Activated naive CD8-positive, alpha-beta T cell (primary cell): Measurements from ENCODE around the gene KRT81.

Source experiments
- H3K27ac Mint-ChIP-seq: one replicate; pipeline ENCODE4 v1.8.0; 2021; ENCODE audit warnings: mixed read lengths
- H3K27me3 Mint-ChIP-seq: one replicate; pipeline ENCODE4 v1.8.0; 2021; ENCODE audit warnings: mixed read lengths
- H3K36me3 Mint-ChIP-seq: one replicate; pipeline ENCODE4 v1.8.0; 2021; ENCODE audit warnings: mixed read lengths
- H3K4me1 Mint-ChIP-seq: one replicate; pipeline ENCODE4 v1.8.0; 2021; ENCODE audit warnings: low read depth, mixed read lengths
- H3K4me3 Mint-ChIP-seq: one replicate; pipeline ENCODE4 v1.8.0; 2021; ENCODE audit warnings: mild to moderate bottlenecking, mixed read lengths
- H3K9me3 Mint-ChIP-seq: one replicate; pipeline ENCODE4 v1.8.0; 2021; ENCODE audit warnings: low read depth, mixed read lengths

KRT81 gene

DNA sequence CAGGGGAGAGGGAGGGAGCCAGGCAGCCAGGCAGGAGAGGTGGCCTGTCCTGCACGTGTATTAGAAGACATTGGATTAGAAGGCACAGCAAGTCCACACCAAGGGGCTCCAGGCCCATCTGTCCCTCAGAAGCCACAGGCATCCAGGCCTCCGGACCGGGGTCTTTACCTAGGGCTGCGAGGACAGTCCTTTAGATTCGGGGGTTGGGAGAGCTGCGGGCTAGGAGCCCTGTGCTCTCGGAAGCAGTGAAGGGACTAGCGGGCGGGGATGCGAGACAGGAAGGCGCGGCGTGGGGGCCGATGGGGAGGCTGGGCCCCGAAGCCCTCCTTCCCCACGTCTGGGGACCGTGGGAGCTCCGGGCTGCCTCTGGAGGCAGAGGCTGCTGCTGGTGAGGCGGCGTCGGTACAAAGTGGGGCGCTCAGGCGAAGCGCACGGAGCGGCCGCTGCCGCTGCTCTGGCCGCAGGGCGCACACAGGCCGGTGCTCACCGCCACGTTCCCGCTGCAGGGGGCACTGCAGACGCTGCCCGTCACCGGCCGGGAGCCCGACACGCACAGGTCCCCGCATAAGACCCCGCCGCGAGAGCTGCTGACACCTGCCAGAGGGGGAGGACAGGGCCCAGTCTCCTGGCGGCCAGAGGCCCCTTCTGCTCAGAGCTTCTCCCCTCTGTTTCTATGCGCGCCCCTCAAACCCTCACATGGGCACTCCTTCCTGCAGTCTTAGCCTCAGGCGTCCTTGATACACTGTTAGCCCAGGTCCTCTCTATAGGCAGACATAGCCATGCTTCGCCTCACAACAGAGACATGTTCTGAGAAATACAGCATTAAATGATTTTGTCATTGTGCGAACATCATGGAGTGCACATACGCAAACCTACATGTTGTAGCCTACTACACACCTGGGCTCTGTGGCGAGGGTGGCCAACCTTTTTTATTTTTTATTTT is 41.0 kb downstream of the KRT81 start:
- Mint-ChIP-seq H3K36me3 (peaks cover 3% of the 10 kb centered on the region), H3K4me1 (peaks cover 29% of the 10 kb centered on the region), H3K9me3 (no peaks in the 10 kb centered on the region), H3K27me3 (peaks cover 19% of the 10 kb centered on the region), H3K27ac (no peak overlapping the region), H3K4me3 (no peak overlapping the region)

GRCh38 chr12:52249511-52250047 is 41.8 kb downstream of the KRT81 start:
- Mint-ChIP-seq H3K9me3 (no peaks in the 10 kb centered on the region), H3K4me1 (peaks cover 29% of the 10 kb centered on the region)

GRCh38 chr12:52248541-52249461 is 42.5 kb downstream of the KRT81 start:
- Mint-ChIP-seq H3K27ac (no peak overlapping the region), H3K36me3 (peaks cover 3% of the 10 kb centered on the region), H3K4me3 (no peak overlapping the region), H3K4me1 (peaks cover 37% of the 10 kb centered on the region), H3K27me3 (peaks cover 15% of the 10 kb centered on the region), H3K9me3 (no peaks in the 10 kb centered on the region)

More at GRCh38 chr12:52249511-52250047, 41.8 kb downstream of the KRT81 start:
- Mint-ChIP-seq H3K36me3 (peaks cover 3% of the 10 kb centered on the region), H3K27me3 (peaks cover 15% of the 10 kb centered on the region), H3K4me3 (no peak overlapping the region), H3K27ac (no peak overlapping the region)

- H3K27me3 Mint-ChIP-seq, result peaks cover 15% of the 10 kb centered on the region
- H3K36me3 Mint-ChIP-seq, result peaks cover 3% of the 10 kb centered on the region
- H3K4me1 Mint-ChIP-seq, result peaks cover 43% of the 10 kb centered on the region
- peak overlapping the region; percentile 41 for H3K27ac Mint-ChIP-seq
- H3K9me3 Mint-ChIP-seq, result no peaks in the 10 kb centered on the region
- no peak overlapping the region for H3K4me3 Mint-ChIP-seq
Measured at GRCh38 chr12:52247622-52248540, 43.5 kb downstream of the KRT81 start.

GRCh38 chr12:52246720-52247621 is 44.4 kb downstream of the KRT81 start:
- H3K4me3 Mint-ChIP-seq, result no peak overlapping the region
- peaks cover 3% of the 10 kb centered on the region for H3K36me3 Mint-ChIP-seq
- H3K27me3 Mint-ChIP-seq, result peaks cover 15% of the 10 kb centered on the region
- no peaks in the 10 kb centered on the region for H3K9me3 Mint-ChIP-seq
- H3K4me1 Mint-ChIP-seq, result peaks cover 49% of the 10 kb centered on the region
- H3K27ac Mint-ChIP-seq, result peak overlapping the region; percentile 41

DNA sequence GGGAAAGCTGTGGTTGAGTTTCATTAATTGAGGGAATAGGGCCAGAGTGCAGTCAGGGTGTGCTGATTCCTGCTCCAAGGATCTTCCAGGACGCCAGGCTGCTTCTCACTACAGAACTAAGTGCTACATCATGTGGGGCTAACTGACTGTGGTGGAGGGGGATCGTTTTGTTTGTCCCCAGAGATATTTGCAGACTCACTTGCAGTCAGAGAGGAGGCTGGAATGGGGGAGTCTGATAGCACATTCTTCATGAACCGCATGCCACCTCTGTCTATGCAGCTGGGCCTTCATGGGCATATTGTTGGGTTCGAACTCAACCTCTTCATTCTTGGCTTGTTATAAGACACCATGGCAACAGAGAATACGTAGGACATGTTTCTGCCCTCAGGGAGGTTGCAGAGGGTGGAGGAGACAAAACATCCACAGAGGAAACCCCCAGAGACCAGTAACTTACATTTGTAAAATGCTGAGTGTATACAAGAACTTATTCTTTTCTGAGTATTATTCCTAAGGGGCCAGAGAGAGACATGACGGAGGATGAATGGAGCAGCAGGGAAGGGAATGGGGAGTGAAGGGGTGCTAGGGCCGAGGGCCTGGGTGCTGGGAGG is 45.3 kb downstream of the KRT81 start:
- H3K4me1 Mint-ChIP-seq, result peaks cover 41% of the 10 kb centered on the region
- H3K27ac Mint-ChIP-seq, result peak overlapping the region; percentile 89
- H3K4me3 Mint-ChIP-seq, result no peak overlapping the region
- no peaks in the 10 kb centered on the region for H3K9me3 Mint-ChIP-seq
- H3K36me3 Mint-ChIP-seq, result peaks cover 3% of the 10 kb centered on the region
- H3K27me3 Mint-ChIP-seq, result peaks cover 13% of the 10 kb centered on the region

GRCh38 chr12:52245259-52245961 is 45.9 kb downstream of the KRT81 start:
- H3K27me3 Mint-ChIP-seq, result peaks cover 11% of the 10 kb centered on the region
- no peaks in the 10 kb centered on the region for H3K9me3 Mint-ChIP-seq
- H3K4me3 Mint-ChIP-seq, result no peak overlapping the region
- peak overlapping the region; percentile 10 for H3K27ac Mint-ChIP-seq
- H3K4me1 Mint-ChIP-seq, result peaks cover 39% of the 10 kb centered on the region
- H3K36me3 Mint-ChIP-seq, result peaks cover 3% of the 10 kb centered on the region

DNA sequence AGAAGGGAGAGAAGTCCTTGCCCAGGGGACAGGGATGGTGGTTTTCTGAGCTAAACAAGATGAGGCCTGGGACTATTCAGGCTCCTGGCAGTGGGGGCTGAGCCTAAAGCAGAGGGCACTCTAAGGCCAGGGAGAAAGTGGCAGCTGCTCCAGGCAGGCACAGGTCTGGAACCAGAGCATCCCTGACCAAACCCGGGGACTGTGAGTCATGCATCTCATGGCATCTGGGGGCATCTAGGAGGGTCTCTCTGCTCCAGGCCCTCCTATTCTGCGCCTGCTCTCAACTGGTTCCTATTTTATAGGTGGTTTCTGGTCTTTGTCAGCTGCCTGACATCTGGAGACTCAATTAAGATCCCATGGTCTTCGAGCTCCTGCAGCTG is 46.7 kb downstream of the KRT81 start:
- Mint-ChIP-seq H3K9me3 (no peaks in the 10 kb centered on the region), H3K4me1 (peaks cover 34% of the 10 kb centered on the region), H3K4me3 (peak overlapping the region; percentile 51), H3K27ac (peak overlapping the region; percentile 90), H3K27me3 (peaks cover 7% of the 10 kb centered on the region), H3K36me3 (peaks cover 3% of the 10 kb centered on the region)

- Mint-ChIP-seq H3K4me3 (peak overlapping the region; percentile 51), H3K9me3 (no peaks in the 10 kb centered on the region), H3K27ac (peak overlapping the region; percentile 90), H3K36me3 (peaks cover 3% of the 10 kb centered on the region), H3K27me3 (peaks cover 4% of the 10 kb centered on the region), H3K4me1 (peaks cover 32% of the 10 kb centered on the region)
Measured at GRCh38 chr12:52243856-52244614, 47.3 kb downstream of the KRT81 start.

GRCh38 chr12:52243259-52243855 is 48.0 kb downstream of the KRT81 start:
- peaks cover 32% of the 10 kb centered on the region for H3K4me1 Mint-ChIP-seq
- H3K36me3 Mint-ChIP-seq, result peaks cover 3% of the 10 kb centered on the region
- H3K4me3 Mint-ChIP-seq, result no peak overlapping the region
- H3K27ac Mint-ChIP-seq, result peak overlapping the region; percentile 90
- peaks cover 4% of the 10 kb centered on the region for H3K27me3 Mint-ChIP-seq
- no peaks in the 10 kb centered on the region for H3K9me3 Mint-ChIP-seq

DNA sequence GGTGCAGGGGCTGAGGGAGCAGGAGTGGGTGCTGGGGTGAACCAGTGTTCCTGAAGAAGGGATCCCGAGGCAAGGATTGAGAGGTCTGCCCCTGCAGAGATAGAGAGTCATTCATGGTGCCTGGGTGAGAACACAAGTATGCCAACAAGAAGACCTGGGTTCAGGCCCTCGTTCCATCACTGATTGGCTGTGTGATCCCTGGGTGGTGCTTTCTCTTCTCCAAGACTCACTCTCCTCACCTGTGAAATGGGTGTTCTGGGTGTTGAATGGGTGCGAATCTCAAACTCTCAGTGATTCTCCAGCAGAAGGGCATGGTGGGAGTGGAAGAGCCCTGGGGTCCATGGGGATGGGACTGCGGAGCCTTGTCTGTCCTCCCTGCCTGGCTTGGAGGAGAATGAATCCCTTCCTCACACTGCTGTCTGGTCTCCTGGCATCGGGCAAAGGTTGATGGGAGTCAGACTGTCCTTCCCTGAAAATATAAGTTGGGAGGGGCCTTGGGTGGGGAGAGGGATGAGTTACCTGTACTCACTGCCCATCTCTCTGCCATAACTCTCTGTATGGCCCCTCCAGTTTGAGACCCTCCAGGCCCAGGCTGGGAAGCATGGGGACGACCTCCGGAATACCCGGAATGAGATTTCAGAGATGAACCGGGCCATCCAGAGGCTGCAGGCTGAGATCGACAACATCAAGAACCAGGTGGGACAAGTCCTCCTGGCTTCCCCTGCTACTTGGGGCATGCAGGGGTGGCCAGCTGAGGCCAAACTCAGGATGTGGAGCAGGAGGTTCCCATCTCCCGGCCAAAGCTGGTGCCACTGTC is 48.7 kb downstream of the KRT81 start:
- H3K27ac Mint-ChIP-seq, result peak overlapping the region; percentile 46
- H3K4me3 Mint-ChIP-seq, result no peak overlapping the region
- peaks cover 32% of the 10 kb centered on the region for H3K4me1 Mint-ChIP-seq
- H3K36me3 Mint-ChIP-seq, result no peaks in the 10 kb centered on the region
- no peaks in the 10 kb centered on the region for H3K9me3 Mint-ChIP-seq
- H3K27me3 Mint-ChIP-seq, result peaks cover under 1% of the 10 kb centered on the region
